Memory B cell (primary cell): ENCODE data around the gene GULP1.

Source experiments
- ATAC-seq: fragments of 150-1000 bp; cut with Tn5 transposase; 2 replicates; pipeline ENCODE4 v1.10.0; 2021; ENCODE audit warnings: low read depth, mild to moderate bottlenecking, moderate library complexity
- DNase-seq, 2 donors: peaks; one replicate each; pipeline ENCODE4 v3.0.0; 2022; ENCODE audit warnings: low spot score in 2 of 2
- H3K27ac Mint-ChIP-seq: one replicate; pipeline ENCODE4 v1.8.0; 2022; ENCODE audit warnings: mild to moderate bottlenecking, moderate library complexity, mixed read lengths
- H3K27me3 Mint-ChIP-seq: one replicate; pipeline ENCODE4 v1.8.0; 2022; ENCODE audit warnings: mixed read lengths
- H3K36me3 Mint-ChIP-seq: one replicate; pipeline ENCODE4 v1.8.0; 2022; ENCODE audit warnings: mild to moderate bottlenecking, mixed read lengths
- H3K4me1 Mint-ChIP-seq: one replicate; pipeline ENCODE4 v1.8.0; 2022; ENCODE audit warnings: mixed read lengths
- H3K4me3 Mint-ChIP-seq: one replicate; pipeline ENCODE4 v1.8.0; 2022; ENCODE audit warnings: mild to moderate bottlenecking, moderate library complexity, mixed read lengths
- H3K9me3 Mint-ChIP-seq: one replicate; pipeline ENCODE4 v1.8.0; 2022; ENCODE audit warnings: mixed read lengths

Gene GULP1

GRCh38 chr2:188485496-188485895 lies 193.8 kb downstream of the GULP1 start:
- ATAC-seq (no peak), DNase-seq (no peak)
- peaks cover 2% of the 10 kb centered on the region for H3K9me3 Mint-ChIP-seq
- H3K27me3 Mint-ChIP-seq, result no peaks in the 10 kb centered on the region
- H3K4me3 Mint-ChIP-seq, result no peak overlapping the region
- H3K36me3 Mint-ChIP-seq, result no peaks in the 10 kb centered on the region
- no peaks in the 10 kb centered on the region for H3K4me1 Mint-ChIP-seq
- H3K27ac Mint-ChIP-seq, result no peak overlapping the region

- Mint-ChIP-seq H3K9me3 (no peaks in the 10 kb centered on the region), H3K4me1 (no peaks in the 10 kb centered on the region), H3K36me3 (no peaks in the 10 kb centered on the region), H3K4me3 (no peak overlapping the region), H3K27ac (no peak overlapping the region), H3K27me3 (no peaks in the 10 kb centered on the region)
- ATAC-seq (no peak), DNase-seq (no peak)
These were observed 201.1 kb downstream of the GULP1 start for GRCh38 chr2:188492751-188493150.

GRCh38 chr2:188494906-188495305 lies 203.2 kb downstream of the GULP1 start:
- Mint-ChIP-seq H3K27me3 (no peaks in the 10 kb centered on the region), H3K4me1 (no peaks in the 10 kb centered on the region), H3K36me3 (no peaks in the 10 kb centered on the region), H3K27ac (no peak overlapping the region), H3K9me3 (no peaks in the 10 kb centered on the region), H3K4me3 (no peak overlapping the region)
- DNase-seq (no peak), ATAC-seq (no peak)

- DNase-seq (no peak), ATAC-seq (no peak)
- Mint-ChIP-seq H3K4me1 (no peaks in the 10 kb centered on the region), H3K36me3 (no peaks in the 10 kb centered on the region), H3K4me3 (no peak overlapping the region), H3K27ac (no peak overlapping the region), H3K27me3 (no peaks in the 10 kb centered on the region), H3K9me3 (no peaks in the 10 kb centered on the region)
These were observed 204.3 kb downstream of the GULP1 start for GRCh38 chr2:188495969-188496431.

GRCh38 chr2:188497726-188498125 lies 206.1 kb downstream of the GULP1 start:
- Mint-ChIP-seq H3K27ac (no peak overlapping the region), H3K36me3 (no peaks in the 10 kb centered on the region), H3K27me3 (no peaks in the 10 kb centered on the region), H3K4me1 (no peaks in the 10 kb centered on the region), H3K9me3 (peaks cover 1% of the 10 kb centered on the region), H3K4me3 (no peak overlapping the region)
- DNase-seq (no peak), ATAC-seq (no peak)

- no peaks in the 10 kb centered on the region for H3K36me3 Mint-ChIP-seq
- no peaks in the 10 kb centered on the region for H3K4me1 Mint-ChIP-seq
- ATAC-seq (no peak), DNase-seq (no peak)
- H3K9me3 Mint-ChIP-seq, result peaks cover 1% of the 10 kb centered on the region
- H3K27me3 Mint-ChIP-seq, result no peaks in the 10 kb centered on the region
- no peak overlapping the region for H3K27ac Mint-ChIP-seq
- H3K4me3 Mint-ChIP-seq, result no peak overlapping the region
These were observed 212.3 kb downstream of the GULP1 start for GRCh38 chr2:188503975-188504374.

GRCh38 chr2:188506843-188507242 lies 215.2 kb downstream of the GULP1 start:
- Mint-ChIP-seq H3K27me3 (no peaks in the 10 kb centered on the region), H3K9me3 (no peaks in the 10 kb centered on the region), H3K36me3 (no peaks in the 10 kb centered on the region), H3K27ac (no peak overlapping the region), H3K4me3 (no peak overlapping the region), H3K4me1 (no peaks in the 10 kb centered on the region)
- ATAC-seq, result no peak
- no peak for DNase-seq

GRCh38 chr2:188511346-188511745 lies 219.7 kb downstream of the GULP1 start:
- H3K4me3 Mint-ChIP-seq, result no peak overlapping the region
- H3K27ac Mint-ChIP-seq, result no peak overlapping the region
- DNase-seq (no peak), ATAC-seq (no peak)
- H3K9me3 Mint-ChIP-seq, result no peaks in the 10 kb centered on the region
- no peaks in the 10 kb centered on the region for H3K4me1 Mint-ChIP-seq
- no peaks in the 10 kb centered on the region for H3K36me3 Mint-ChIP-seq
- no peaks in the 10 kb centered on the region for H3K27me3 Mint-ChIP-seq

- no peaks in the 10 kb centered on the region for H3K4me1 Mint-ChIP-seq
- no peak for ATAC-seq
- no peaks in the 10 kb centered on the region for H3K27me3 Mint-ChIP-seq
- H3K9me3 Mint-ChIP-seq, result no peaks in the 10 kb centered on the region
- no peak overlapping the region for H3K4me3 Mint-ChIP-seq
- no peaks in the 10 kb centered on the region for H3K36me3 Mint-ChIP-seq
- DNase-seq, result no peak
- H3K27ac Mint-ChIP-seq, result no peak overlapping the region
These were observed 220.8 kb downstream of the GULP1 start for GRCh38 chr2:188512456-188512855.

- H3K27me3 Mint-ChIP-seq, result no peaks in the 10 kb centered on the region
- no peaks in the 10 kb centered on the region for H3K9me3 Mint-ChIP-seq
- DNase-seq, result no peak
- no peak overlapping the region for H3K27ac Mint-ChIP-seq
- no peak for ATAC-seq
- no peaks in the 10 kb centered on the region for H3K36me3 Mint-ChIP-seq
- no peak overlapping the region for H3K4me3 Mint-ChIP-seq
- H3K4me1 Mint-ChIP-seq, result no peaks in the 10 kb centered on the region
These were observed 224.2 kb downstream of the GULP1 start for GRCh38 chr2:188515918-188516317.

- H3K27me3 Mint-ChIP-seq, result no peaks in the 10 kb centered on the region
- H3K9me3 Mint-ChIP-seq, result no peaks in the 10 kb centered on the region
- DNase-seq (no peak), ATAC-seq (no peak)
- H3K4me3 Mint-ChIP-seq, result no peak overlapping the region
- no peaks in the 10 kb centered on the region for H3K36me3 Mint-ChIP-seq
- no peak overlapping the region for H3K27ac Mint-ChIP-seq
- no peaks in the 10 kb centered on the region for H3K4me1 Mint-ChIP-seq
These were observed 226.0 kb downstream of the GULP1 start for GRCh38 chr2:188517549-188518215.

- H3K36me3 Mint-ChIP-seq, result no peaks in the 10 kb centered on the region
- H3K4me1 Mint-ChIP-seq, result no peaks in the 10 kb centered on the region
- H3K4me3 Mint-ChIP-seq, result no peak overlapping the region
- no peaks in the 10 kb centered on the region for H3K9me3 Mint-ChIP-seq
- ATAC-seq (no peak), DNase-seq (no peak)
- H3K27ac Mint-ChIP-seq, result no peak overlapping the region
- H3K27me3 Mint-ChIP-seq, result no peaks in the 10 kb centered on the region
These were observed 226.7 kb downstream of the GULP1 start for GRCh38 chr2:188518381-188518780.

GRCh38 chr2:188519136-188519535 lies 227.5 kb downstream of the GULP1 start:
- Mint-ChIP-seq H3K4me1 (no peaks in the 10 kb centered on the region), H3K27ac (no peak overlapping the region), H3K27me3 (no peaks in the 10 kb centered on the region), H3K4me3 (no peak overlapping the region), H3K36me3 (no peaks in the 10 kb centered on the region), H3K9me3 (no peaks in the 10 kb centered on the region)
- ATAC-seq (no peak), DNase-seq (no peak)

- Mint-ChIP-seq H3K36me3 (no peaks in the 10 kb centered on the region), H3K4me1 (no peaks in the 10 kb centered on the region), H3K27ac (no peak overlapping the region), H3K4me3 (no peak overlapping the region), H3K27me3 (no peaks in the 10 kb centered on the region), H3K9me3 (no peaks in the 10 kb centered on the region)
- DNase-seq (no peak), ATAC-seq (no peak)
These were observed 230.8 kb downstream of the GULP1 start for GRCh38 chr2:188522517-188522916.

- Mint-ChIP-seq H3K4me1 (no peaks in the 10 kb centered on the region), H3K27ac (no peak overlapping the region), H3K4me3 (no peak overlapping the region), H3K36me3 (no peaks in the 10 kb centered on the region), H3K9me3 (no peaks in the 10 kb centered on the region), H3K27me3 (no peaks in the 10 kb centered on the region)
- DNase-seq, result no peak
- ATAC-seq, result no peak
These were observed 232.2 kb downstream of the GULP1 start for GRCh38 chr2:188523919-188524318.
